Activated T-cell treated with anti-CD3 and anti-CD28 coated beads, Interleukin-2, amount 50 U/mL, for 4 hours (primary cell): ENCODE results near the gene NFKBIE. TPM values are rescaled to one million over a fixed set of nuclear protein-coding genes. Genes with fewer than 3 reads are reported as not detected.
A peak's percentile ranks its signal among the peaks of the same experiment; 100 is the strongest.

Source experiments
- ATAC-seq, 2 donors: fragments of 200-7000 bp; cut with Tn5 transposase; one replicate each; pipeline ENCODE4 v1.10.0; 2021
- DNase-seq: peaks from one replicate; pipeline ENCODE4 v3.0.0-alpha.2; 2020
- H3K27me3 Mint-ChIP-seq: one replicate; pipeline ENCODE4 v1.8.0; 2021; ENCODE audit warnings: low read depth, mixed read lengths
- H3K36me3 Mint-ChIP-seq: one replicate; pipeline ENCODE4 v1.8.0; 2022; ENCODE audit warnings: mixed read lengths; ENCODE audit not compliant: insufficient read depth
- H3K4me1 Mint-ChIP-seq: one replicate; pipeline ENCODE4 v1.8.0; 2021; ENCODE audit warnings: low read depth, mixed read lengths
- H3K4me3 Mint-ChIP-seq: one replicate; pipeline ENCODE4 v1.8.0; 2021; ENCODE audit warnings: mild to moderate bottlenecking, moderate library complexity, mixed read lengths
- H3K9me3 Mint-ChIP-seq: one replicate; pipeline ENCODE4 v1.8.0; 2021; ENCODE audit warnings: mixed read lengths
- total RNA-seq, 3 donors: library from RNA; stranded (reverse); gene quantifications; one replicate each; pipeline ENCODE4 v1.2.1, GENCODE V29; 2021

The NFKBIE gene
- total RNA-seq, 3 donors from 2014 or later, result 30.0 to 36.4 (median 33.1) TPM

DNA sequence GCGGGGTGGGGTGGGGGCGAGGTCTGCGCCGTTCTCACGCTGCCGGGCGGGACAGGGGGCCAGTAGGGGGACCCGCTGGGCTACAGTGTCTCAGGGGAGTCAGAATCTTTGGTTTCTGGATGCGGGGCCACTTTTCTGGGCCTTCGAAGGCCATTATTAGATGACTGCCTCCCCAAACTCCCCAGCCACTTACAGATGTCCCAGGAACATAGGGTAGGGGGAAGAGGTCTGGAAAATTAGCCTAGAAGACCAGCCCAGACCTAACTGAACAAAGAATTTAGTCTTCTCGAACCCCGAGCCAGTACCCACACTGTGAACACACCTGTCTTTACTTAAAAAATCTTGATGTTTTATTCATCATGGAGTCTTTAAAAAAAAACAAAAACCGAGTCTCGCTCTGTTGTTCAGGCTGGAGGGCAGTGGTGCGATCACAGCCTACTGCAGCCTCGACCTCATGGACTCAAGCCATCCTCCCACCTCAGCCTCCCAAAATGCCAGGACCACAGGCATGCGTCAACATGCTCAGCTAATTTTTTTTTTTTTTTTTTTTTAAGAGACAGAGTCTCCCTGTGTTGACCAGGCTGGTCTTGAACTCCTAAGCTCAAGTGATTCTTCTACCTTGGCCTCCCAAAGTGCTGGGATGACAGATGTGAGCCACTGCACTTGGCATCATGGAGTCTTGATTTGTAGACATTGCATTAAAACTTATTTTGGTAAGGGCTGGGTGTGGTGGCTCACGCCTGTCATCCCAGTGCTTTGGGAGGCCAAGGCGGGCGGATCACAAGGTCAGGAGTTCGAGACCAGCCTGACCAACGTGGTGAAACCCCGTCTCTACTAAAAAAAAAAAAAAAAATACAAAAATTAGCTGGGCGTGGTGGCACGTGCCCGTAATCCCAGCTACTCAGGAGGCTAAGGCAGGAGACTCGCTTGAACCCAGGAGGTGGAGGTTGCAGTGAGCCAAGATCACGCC is 45.3 kb downstream of the NFKBIE start:
- peaks cover 35% of the 10 kb centered on the region for H3K4me1 Mint-ChIP-seq
- H3K9me3 Mint-ChIP-seq, result no peaks in the 10 kb centered on the region
- ATAC-seq, result no peak
- DNase-seq, result no peak
- peaks cover 20% of the 10 kb centered on the region for H3K27me3 Mint-ChIP-seq
- peaks cover 5% of the 10 kb centered on the region for H3K36me3 Mint-ChIP-seq
- no peak overlapping the region for H3K4me3 Mint-ChIP-seq

DNA sequence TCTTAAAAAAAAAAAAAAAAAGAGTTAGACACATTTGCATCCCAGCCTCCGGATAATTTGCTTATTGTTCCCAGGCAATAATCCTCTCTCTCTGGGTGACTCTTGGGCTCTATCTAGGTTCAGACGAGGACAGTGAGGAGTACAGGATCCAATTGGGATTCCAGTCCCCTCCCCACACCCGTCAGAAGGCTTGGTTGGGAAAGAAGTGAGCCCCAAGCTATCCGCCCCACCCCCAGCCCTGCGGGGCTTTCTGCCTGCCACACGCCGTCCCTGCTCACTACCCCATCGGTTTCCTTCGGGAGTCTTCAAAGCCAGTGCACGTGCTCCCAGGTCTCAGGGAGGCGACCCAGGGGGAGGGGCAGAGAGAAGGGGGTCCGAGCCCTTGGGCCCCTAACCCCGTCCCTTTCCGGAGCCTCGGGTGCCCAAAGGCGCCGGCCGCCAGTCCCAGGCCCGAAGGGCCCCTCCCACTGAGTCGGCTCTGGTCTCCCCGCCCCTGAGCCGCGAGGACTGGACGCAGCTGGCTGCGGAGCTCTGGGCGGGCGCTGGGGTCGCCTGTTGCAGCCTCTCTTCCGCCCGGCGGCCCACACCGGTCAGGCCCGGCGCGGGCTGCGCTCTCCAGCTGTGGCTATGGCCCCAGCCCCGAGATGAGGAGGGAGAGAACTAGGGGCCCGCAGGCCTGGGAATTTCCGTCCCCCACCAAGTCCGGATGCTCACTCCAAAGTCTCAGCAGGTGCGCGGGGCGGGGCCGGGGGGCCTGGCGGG is 46.1 kb downstream of the NFKBIE start:
- Mint-ChIP-seq H3K36me3 (no peaks in the 10 kb centered on the region), H3K4me3 (no peak overlapping the region), H3K27me3 (peaks cover 20% of the 10 kb centered on the region), H3K4me1 (peaks cover 27% of the 10 kb centered on the region), H3K9me3 (no peaks in the 10 kb centered on the region)
- DNase-seq (no peak), ATAC-seq (peak in 1 of 2 donors; percentile 8)

DNA sequence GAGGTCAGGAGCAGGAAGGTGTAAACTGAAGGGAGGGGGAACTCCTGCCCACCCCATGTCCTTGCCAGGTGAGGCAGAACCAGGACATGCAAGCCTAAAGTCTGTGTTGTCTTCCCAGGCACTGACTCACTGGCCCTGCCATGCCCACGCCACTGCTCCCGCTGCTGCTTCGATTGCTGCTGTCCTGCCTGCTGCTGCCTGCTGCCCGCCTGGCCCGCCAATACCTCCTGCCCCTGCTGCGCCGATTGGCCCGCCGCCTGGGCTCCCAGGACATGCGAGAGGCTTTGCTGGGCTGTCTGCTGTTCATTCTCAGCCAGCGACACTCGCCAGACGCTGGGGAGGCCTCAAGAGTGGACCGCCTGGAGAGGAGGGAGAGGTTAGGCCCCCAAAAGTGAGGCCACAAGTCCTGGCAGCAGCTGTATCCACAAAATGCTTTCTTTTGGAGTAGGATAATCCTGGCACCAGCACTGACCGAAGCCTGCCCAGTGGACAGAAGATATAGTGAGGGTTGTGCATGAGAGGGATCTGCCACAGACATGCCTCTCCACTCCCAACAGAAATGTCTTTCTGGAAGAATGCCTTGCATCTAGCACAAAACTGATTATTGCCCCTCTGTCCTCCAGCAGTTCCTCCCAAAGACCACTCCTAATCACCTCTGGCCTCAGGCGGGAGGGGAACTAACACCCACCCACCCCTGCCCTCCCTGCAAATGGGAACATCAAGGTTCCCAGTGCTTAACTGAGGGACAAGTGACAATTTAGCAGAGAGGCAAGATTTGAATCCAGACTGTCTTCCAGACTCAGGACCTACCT is 47.8 kb downstream of the NFKBIE start:
- no peaks in the 10 kb centered on the region for H3K9me3 Mint-ChIP-seq

DNA sequence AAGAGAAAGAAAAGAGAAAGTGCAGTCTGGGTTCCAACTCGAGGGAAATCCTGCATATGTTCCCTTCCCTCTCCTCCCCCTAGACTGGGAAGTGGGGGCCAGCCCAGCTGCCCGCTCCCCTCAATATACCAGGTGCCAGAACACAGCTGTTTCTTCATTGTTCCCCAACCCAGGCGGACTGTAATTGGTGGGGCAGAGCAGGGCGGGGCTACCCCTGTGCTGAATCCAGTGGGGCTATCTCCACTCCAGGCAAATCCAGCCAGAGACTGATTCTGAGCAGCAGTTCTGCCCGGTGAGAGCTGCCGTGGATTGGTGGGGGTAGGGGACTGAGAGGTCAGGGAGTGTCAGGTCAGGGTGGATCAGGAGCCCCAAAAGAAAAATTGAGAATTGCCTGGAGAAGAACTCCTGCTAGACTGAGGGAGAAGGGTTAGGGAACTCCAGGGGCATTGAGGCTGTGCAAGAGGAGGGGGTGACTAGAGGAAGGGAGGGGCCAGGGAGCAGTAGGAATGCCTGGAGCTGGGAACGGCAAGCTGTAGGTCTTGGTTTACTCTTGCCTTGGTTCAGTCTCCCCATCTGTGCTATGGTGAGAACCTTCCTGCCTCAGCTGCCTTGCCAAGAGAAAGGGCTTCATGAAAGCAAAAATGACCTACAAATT is 48.5 kb downstream of the NFKBIE start, which contains the start of gene MYMX:
Gene MYMX, plus strand, starts transcription at position 250 of the 655 bp plus-strand sequence. CDS start 546 bp downstream, outside the sequence.
- DNase-seq, result no peak
- Mint-ChIP-seq H3K36me3 (no peaks in the 10 kb centered on the region), H3K4me1 (peaks cover 14% of the 10 kb centered on the region), H3K27me3 (peaks cover 20% of the 10 kb centered on the region), H3K4me3 (no peak within 1 kb of the TSS), H3K9me3 (no peaks in the 10 kb centered on the region)
- ATAC-seq, result no peak

More for the DNA sequence above, 47.8 kb downstream of the NFKBIE start:
- H3K4me3 Mint-ChIP-seq, result no peak overlapping the region
- ATAC-seq (no peak), DNase-seq (no peak)
- no peaks in the 10 kb centered on the region for H3K36me3 Mint-ChIP-seq
- peaks cover 20% of the 10 kb centered on the region for H3K27me3 Mint-ChIP-seq
- peaks cover 18% of the 10 kb centered on the region for H3K4me1 Mint-ChIP-seq

DNA sequence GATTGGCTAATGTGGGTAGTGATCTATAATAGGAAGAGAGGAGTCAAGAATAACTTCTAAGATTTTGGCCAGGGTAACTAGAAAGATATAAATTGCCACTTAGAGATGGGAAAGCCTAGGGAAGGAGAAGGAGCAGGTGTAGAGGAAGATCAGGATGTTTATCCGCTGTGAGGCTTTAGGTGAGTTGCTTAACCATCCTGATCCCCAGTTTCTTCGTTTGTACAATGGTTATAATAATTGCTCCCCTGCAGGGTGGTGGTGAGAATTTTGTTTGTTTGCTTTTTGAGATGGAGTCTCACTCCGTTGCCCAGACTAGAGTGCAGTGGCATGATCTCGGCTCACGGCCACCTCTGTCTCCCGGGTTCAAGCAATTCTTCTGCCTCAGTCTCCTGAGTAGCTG is 51.0 kb downstream of the NFKBIE start:
- Mint-ChIP-seq H3K4me1 (peaks cover 8% of the 10 kb centered on the region), H3K4me3 (no peak overlapping the region), H3K9me3 (no peaks in the 10 kb centered on the region), H3K36me3 (no peaks in the 10 kb centered on the region), H3K27me3 (peaks cover 16% of the 10 kb centered on the region)
- no peak for DNase-seq
- ATAC-seq, result no peak

DNA sequence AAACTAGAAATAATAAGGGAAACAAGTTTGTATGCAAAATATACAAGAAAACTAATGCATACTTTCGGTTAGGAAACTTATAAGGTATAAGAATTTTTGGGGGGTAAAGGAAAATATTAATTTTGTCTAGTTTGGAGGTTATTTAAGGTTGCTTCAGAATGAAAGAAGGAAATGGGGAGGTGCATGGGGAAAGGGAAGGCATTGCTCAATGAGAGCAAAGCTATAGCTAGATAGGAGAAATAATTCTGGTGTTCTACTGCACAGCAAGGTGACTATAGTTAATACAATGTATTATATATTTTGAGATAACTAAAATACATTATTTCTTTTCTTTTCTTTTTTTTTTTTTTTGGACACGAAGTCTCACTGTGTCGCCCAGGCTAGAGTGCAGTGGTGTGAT is 54.1 kb downstream of the NFKBIE start:
- H3K9me3 Mint-ChIP-seq, result no peaks in the 10 kb centered on the region
- peaks cover 3% of the 10 kb centered on the region for H3K27me3 Mint-ChIP-seq
- no peak overlapping the region for H3K4me3 Mint-ChIP-seq
- DNase-seq, result no peak
- no peaks in the 10 kb centered on the region for H3K4me1 Mint-ChIP-seq
- no peak for ATAC-seq
- H3K36me3 Mint-ChIP-seq, result no peaks in the 10 kb centered on the region

Other genes starting within 250 kb of the NFKBIE start
- gene MRPL14, start 138.1 kb downstream of the NFKBIE start, total RNA-seq, result 10 to 100 TPM; 51.0 to 87.9 (median 56.6) TPM
- 10 to 100 TPM; 17.4 to 22.6 (median 17.5) TPM for gene TMEM63B, start 138.0 kb downstream of the NFKBIE start, total RNA-seq
- under 1 TPM in 1 of 3 donors, not detected in 2; 0.68 TPM for gene CAPN11, start 106.7 kb downstream of the NFKBIE start, total RNA-seq
- not detected for gene MYMX, start 48.6 kb downstream of the NFKBIE start, total RNA-seq
- gene SLC29A1, start 42.0 kb downstream of the NFKBIE start, total RNA-seq, result 100 to 1,000 TPM; 165 to 199 (median 181) TPM
- gene HSP90AB1, start 18.4 kb downstream of the NFKBIE start, total RNA-seq, result 1,000 to 10,000 TPM; 3,050 to 3,190 (median 3,088) TPM
- 10 to 100 TPM; 35.0 to 42.5 (median 40.8) TPM for gene SLC35B2, start 8.0 kb downstream of the NFKBIE start, total RNA-seq
- gene TMEM151B, start 4.9 kb upstream of the NFKBIE start, total RNA-seq, result under 1 TPM in 2 of 3 donors, not detected in 1; 0.03 to 0.05 TPM
- gene AARS2, start 47.8 kb upstream of the NFKBIE start, total RNA-seq, result 10 to 100 TPM; 29.4 to 31.5 (median 29.8) TPM
- gene SPATS1, start 77.1 kb upstream of the NFKBIE start, total RNA-seq, result not detected
- 10 to 100 TPM; 23.5 to 24.5 (median 23.9) TPM for gene CDC5L, start 122.2 kb upstream of the NFKBIE start, total RNA-seq